Calu3 (cell line): ENCODE data around the gene FADS1. TPM values are rescaled to one million over a fixed set of nuclear protein-coding genes. Genes with fewer than 3 reads are reported as not detected.

Source experiments
- BruUV-seq: library from RNA; stranded (reverse); fragments of 400-500 nt; replicated peaks from 2 replicates; lab custom pipeline; 2021; lab: Mats Ljungman, UMichigan
- CTCF ChIA-PET: fragments of 300-600 bp; sonication (Branson Sonifier 250); formaldehyde crosslinking; loops from one replicate; lab custom pipeline; 2022; ENCODE audit warnings: antibody characterized with exemption; lab: Charles Lee
- DNase-seq: peaks from one replicate; pipeline ENCODE4 v3.0.0; 2022
- H3K27ac Mint-ChIP-seq: one replicate; pipeline ENCODE4 v1.8.0; 2022; ENCODE audit warnings: mixed read lengths; ENCODE audit not compliant: unreplicated experiment
- H3K27me3 Mint-ChIP-seq: one replicate; pipeline ENCODE4 v1.8.0; 2022; ENCODE audit warnings: mixed read lengths; ENCODE audit not compliant: unreplicated experiment
- H3K36me3 Mint-ChIP-seq: one replicate; pipeline ENCODE4 v1.8.0; 2022; ENCODE audit warnings: mild to moderate bottlenecking, moderate library complexity, mixed read lengths; ENCODE audit not compliant: insufficient read depth, unreplicated experiment
- H3K4me1 Mint-ChIP-seq: one replicate; pipeline ENCODE4 v1.8.0; 2022; ENCODE audit warnings: mild to moderate bottlenecking, low read depth, mixed read lengths; ENCODE audit not compliant: unreplicated experiment
- H3K4me3 Mint-ChIP-seq: one replicate; pipeline ENCODE4 v1.8.0; 2022; ENCODE audit warnings: mild to moderate bottlenecking, low read depth, moderate library complexity, mixed read lengths; ENCODE audit not compliant: unreplicated experiment
- H3K9me3 Mint-ChIP-seq: one replicate; pipeline ENCODE4 v1.8.0; 2022; ENCODE audit warnings: low read depth, mixed read lengths; ENCODE audit not compliant: unreplicated experiment
- intact Hi-C: fragments of 100-400 bp; cut with micrococcal nuclease; formaldehyde crosslinking; loops from one replicate; pipeline ENCODE4 v1.10.0; 2022; ENCODE audit not compliant: unreplicated experiment
- total RNA-seq: library from RNA; stranded (reverse); gene quantifications from 2 replicates; pipeline ENCODE4 v1.2.3, GENCODE V29; 2022
- TF ChIP-seq, protein P1 (sequence below): fragments of 200-600 bp; IDR thresholded peaks from one replicate; pipeline ENCODE4 v1.8.0; 2022; ENCODE audit warnings: antibody characterized with exemption; ENCODE audit not compliant: unreplicated experiment

Gene FADS1
- total RNA-seq, 1 experiment from 2014 or later, result 74.1 TPM

DNA sequence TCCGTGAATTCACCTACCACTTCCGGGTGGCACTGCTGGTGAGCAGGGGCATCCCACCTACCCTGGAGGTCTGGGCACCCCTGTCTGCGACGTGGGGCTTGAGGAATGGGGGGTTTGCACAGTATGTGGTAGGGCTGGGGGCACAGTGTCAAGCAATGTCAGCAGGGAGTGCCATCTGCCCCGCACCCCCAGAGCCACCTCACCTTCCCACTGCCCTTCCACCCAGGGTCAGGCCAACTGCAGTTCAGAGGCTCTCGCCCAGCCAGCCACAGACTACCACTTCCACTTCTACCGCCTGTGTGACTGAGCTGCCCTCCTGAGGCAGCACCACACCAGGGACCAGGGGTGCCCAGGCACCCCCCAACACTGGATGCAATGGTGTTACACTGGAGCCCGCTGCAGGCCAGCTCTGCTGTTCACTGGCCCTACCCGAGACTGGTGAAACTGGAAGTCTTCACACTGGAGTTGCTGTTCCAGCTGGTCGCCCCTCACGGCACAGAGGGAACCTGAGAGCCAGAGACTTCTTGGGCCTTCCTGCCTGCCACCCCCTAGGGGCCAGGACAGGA is 30.9 kb downstream of the FADS1 start:
- H3K27me3 Mint-ChIP-seq, result no peaks in the 10 kb centered on the region
- no TSS peak for BruUV-seq
- intact Hi-C loops, result no loop called here
- no peak for DNase-seq
- CTCF ChIA-PET, result interaction anchor here (2.9 kb wide), 1 partner anchor 39 kb away, joined by 45 read pairs; no protein-coding TSS in a partner anchor
- peaks cover 72% of the 10 kb centered on the region for H3K36me3 Mint-ChIP-seq
- no peaks in the 10 kb centered on the region for H3K9me3 Mint-ChIP-seq
- H3K27ac Mint-ChIP-seq, result no peak overlapping the region
- TF ChIP-seq, protein P1, sequence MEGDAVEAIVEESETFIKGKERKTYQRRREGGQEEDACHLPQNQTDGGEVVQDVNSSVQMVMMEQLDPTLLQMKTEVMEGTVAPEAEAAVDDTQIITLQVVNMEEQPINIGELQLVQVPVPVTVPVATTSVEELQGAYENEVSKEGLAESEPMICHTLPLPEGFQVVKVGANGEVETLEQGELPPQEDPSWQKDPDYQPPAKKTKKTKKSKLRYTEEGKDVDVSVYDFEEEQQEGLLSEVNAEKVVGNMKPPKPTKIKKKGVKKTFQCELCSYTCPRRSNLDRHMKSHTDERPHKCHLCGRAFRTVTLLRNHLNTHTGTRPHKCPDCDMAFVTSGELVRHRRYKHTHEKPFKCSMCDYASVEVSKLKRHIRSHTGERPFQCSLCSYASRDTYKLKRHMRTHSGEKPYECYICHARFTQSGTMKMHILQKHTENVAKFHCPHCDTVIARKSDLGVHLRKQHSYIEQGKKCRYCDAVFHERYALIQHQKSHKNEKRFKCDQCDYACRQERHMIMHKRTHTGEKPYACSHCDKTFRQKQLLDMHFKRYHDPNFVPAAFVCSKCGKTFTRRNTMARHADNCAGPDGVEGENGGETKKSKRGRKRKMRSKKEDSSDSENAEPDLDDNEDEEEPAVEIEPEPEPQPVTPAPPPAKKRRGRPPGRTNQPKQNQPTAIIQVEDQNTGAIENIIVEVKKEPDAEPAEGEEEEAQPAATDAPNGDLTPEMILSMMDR, result no peak
- no peak overlapping the region for H3K4me3 Mint-ChIP-seq
- H3K4me1 Mint-ChIP-seq, result peaks cover 11% of the 10 kb centered on the region

DNA sequence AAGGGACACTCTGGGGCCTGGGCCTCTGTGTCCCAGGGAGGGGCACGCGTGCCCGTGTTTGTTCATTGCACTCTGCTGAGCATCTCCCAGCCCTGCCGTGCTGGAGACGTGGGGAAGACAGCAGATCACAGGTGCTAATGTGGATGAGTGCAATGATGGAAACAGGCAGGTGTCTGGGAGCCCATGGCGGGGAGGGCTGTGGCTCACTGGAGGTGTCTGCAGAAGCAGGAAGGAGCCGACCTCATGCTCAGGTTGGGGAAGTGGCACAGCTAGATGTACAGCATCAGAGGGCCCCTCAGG is 32.3 kb downstream of the FADS1 start:
- Mint-ChIP-seq H3K4me1 (peaks cover under 1% of the 10 kb centered on the region), H3K4me3 (no peak overlapping the region), H3K36me3 (peaks cover 74% of the 10 kb centered on the region), H3K27me3 (no peaks in the 10 kb centered on the region), H3K27ac (peak overlapping the region; percentile 60), H3K9me3 (no peaks in the 10 kb centered on the region)
- intact Hi-C loops, result no loop called here
- TF ChIP-seq, protein P1, result no peak
- BruUV-seq, result no TSS peak
- DNase-seq, result no peak
- CTCF ChIA-PET, result no interaction called here

DNA sequence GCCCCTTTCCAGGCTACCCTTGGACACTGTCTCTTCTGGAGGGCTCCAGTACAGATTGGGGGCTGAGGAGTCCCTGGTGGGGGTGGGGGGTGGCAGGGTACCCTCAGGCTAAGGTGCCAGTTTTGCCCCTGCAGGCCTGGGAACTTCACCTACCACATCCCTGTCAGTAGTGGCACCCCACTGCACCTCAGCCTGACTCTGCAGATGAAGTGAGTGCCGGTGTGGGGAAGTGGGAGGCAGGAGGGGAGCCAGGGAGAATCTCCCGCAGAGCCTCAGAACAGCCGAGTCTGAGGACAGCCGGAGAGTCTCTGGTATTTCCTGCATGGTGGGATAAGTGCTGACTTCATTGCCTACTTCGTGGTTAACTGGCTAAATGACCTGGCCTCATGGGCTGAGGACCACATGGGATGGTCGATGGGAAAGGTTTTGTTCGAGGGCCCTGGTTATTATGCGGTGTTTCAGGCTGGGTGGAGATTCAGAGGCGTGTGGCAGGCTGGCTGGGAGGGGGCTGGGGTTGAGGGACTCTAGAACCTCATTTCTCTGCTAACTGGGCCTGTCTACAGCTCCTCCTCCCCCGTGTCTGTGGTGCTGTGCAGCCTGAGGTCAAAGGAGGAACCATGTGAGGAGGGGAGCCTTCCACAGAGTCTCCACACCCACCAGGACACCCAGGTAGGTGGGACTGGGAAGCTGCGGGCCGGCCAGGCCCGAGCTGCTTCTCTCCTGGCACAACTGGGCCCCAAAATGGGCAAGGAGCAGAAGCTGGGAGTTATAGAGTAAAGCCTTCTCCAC is 32.9 kb downstream of the FADS1 start:
- TF ChIP-seq, protein P1, result no peak
- no peaks in the 10 kb centered on the region for H3K27me3 Mint-ChIP-seq
- CTCF ChIA-PET, result no interaction called here
- no peak for DNase-seq
- no peaks in the 10 kb centered on the region for H3K4me1 Mint-ChIP-seq
- peaks cover 72% of the 10 kb centered on the region for H3K36me3 Mint-ChIP-seq
- no TSS peak for BruUV-seq
- intact Hi-C loops, result no loop called here
- H3K9me3 Mint-ChIP-seq, result no peaks in the 10 kb centered on the region
- H3K27ac Mint-ChIP-seq, result peak overlapping the region; percentile 28
- H3K4me3 Mint-ChIP-seq, result no peak overlapping the region

DNA sequence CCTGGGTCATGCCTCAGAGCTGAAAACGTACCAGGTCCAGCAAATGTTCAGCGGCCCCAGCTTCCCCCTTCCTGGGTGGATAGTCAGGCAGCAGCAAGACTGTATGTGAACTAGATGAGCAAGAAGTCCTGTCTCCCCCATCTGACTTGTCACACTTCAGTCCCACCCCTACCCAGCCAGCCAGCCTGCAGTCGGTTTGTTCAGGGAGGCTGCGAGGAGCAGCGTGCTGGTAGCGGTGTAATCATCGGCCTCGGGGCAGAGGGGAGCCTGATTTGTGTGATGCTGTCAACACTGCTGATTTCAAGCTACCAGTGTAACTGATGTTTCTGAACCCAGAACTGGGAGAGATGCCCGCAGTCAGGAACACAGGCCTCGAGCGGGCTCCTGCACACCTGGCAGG is 34.0 kb downstream of the FADS1 start:
- H3K4me1 Mint-ChIP-seq, result no peaks in the 10 kb centered on the region
- TF ChIP-seq, protein P1, result no peak
- peaks cover 72% of the 10 kb centered on the region for H3K36me3 Mint-ChIP-seq
- no peak overlapping the region for H3K4me3 Mint-ChIP-seq
- H3K27me3 Mint-ChIP-seq, result no peaks in the 10 kb centered on the region
- peak overlapping the region; percentile 28 for H3K27ac Mint-ChIP-seq
- no peaks in the 10 kb centered on the region for H3K9me3 Mint-ChIP-seq
- intact Hi-C loops, result no loop called here
- no TSS peak for BruUV-seq
- no peak for DNase-seq
- CTCF ChIA-PET, result interaction anchor here (0.6 to 1.2 kb wide), 2 partner anchors 20 to 39 kb away, joined by 3 to 4 read pairs; no protein-coding TSS in a partner anchor
